ENCODE results near the gene C10orf105.

C10orf105 gene

DNA sequence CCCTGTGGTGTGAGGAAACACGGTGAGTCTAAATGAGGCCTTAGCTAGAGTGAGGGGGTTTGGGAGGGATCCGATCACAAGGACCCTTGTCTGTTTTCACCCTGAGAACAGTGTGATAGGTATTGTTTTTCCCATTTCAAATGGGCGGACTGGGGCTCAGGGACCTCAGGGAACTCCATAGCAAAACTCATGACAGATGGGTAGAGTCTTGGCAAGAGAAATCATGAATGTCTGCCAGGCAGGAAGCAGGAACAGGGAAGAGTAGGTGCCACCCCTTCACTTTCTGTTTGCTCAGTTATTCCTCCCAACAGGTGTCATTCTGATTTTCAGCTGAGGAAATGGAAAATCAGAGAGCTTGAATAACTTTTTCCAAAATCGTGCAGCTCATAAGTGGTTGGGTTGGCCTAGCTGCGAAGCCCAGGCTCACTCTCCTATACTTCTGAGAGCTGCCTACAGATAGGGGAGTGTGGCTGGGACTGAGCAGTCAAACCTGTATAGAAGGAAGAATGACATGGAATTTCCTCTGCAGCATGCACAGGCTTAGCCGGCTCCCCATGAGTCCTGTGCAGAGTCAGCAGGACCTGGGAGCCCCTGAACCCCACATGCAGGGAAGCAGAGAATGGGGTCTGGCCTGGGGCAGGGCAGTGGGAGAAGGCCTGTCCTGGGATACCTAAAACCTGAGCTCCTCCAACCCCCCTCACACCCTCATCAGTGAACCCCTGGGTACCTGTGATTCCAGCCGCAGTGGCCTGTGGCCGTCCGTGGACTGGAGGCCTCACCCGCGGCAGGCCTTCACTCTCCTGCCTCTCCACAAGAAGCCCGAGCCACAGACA is 17.6 kb upstream of the C10orf105 start:
- DNase-seq: no peak

DNA sequence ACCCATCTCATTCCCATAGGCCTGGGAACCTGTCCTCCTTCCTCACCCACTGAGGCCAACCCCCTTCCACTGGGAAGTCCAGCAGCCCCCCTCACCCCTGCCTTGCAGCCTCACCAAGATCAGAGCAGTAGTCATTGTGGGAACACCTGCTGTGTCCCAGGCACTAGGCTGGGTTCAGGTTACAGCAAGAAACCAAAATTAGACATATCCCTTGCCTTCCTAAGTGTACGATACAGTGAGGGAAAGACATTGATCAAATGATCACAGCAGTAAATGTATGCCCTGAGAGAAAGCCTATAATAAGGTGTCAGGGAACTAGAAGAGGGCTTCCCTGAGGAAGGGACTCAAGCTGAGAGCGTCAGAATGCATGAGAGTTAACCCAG is 17.0 kb upstream of the C10orf105 start:
- no peak for DNase-seq

DNA sequence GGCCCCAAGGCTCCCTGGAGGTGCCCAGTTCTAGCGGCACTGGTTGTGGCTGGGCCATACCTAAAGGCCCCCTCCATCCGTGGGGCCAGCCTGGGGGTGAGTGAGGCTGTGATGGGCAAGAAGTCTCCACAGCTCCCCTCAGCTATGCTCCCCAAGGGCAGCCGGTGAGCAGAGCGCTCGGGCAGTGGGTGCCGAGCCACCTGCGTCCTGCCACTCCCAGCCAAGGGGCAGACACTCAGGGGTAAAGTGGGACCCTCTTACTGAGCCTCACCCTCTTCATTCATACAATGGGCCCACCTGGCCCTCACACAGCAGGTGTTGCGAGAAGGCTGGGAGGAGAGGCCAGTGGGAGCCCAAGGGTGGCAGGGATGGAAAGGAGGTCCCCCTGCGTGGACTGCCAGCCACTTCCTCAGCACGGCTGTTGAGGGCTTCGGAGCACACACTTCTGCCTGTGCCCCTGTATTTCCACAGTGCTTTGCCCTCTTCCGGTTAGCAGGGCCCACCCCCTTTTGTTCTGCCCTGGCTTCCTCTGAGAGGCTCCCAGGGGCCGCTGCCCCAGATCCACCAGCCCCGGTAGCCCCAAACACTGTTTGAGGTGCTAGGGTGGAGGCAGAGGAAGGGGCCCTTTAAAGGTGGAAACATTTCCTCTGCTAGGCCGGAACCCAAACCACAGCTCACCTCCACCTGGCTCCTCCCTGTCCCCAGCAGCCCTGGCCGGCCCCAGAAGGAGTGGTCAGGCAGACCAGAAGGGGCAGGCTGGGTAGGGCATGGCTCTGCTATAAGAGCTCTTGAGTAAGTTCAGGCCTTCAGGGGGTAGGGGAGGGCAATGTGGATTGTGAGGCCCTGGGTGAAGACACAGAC is 16.4 kb upstream of the C10orf105 start:
- no peak for DNase-seq

DNA sequence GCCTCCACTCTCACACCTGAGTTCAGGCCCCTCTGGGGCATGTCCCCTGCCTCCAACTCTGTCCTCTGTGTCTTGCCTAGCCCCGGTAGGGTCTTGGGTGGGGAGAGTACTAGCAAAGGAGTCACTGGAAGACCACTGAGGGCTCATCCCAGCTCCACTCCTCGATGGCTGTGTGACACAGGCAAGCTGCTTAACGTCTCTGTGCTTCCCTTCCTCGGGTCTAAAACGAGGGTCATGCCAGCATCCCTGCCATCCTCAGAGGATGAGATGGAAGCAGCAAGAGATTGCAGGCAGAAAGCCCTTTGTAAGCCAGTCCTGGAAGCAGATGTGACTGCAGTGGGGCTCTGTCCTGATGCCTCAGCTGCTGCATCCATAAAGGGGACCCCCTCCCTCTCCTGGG is 15.2 kb upstream of the C10orf105 start:
- no peak for DNase-seq

DNA sequence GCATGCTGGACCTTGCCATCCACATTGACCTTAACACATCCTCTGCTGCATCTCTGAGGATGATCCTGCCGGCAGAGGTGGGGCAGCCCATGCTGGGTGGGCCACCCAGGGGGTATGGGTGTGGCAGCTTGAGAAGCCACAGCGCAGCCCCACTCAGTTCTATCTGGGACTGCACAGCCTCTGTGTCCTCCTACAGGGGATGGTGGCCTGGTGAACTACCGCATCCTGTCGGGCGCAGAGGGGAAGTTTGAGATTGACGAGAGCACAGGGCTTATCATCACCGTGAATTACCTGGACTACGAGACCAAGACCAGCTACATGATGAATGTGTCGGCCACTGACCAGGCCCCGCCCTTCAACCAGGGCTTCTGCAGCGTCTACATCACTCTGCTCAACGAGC is 12.2 kb upstream of the C10orf105 start:
- no peak for DNase-seq

DNA sequence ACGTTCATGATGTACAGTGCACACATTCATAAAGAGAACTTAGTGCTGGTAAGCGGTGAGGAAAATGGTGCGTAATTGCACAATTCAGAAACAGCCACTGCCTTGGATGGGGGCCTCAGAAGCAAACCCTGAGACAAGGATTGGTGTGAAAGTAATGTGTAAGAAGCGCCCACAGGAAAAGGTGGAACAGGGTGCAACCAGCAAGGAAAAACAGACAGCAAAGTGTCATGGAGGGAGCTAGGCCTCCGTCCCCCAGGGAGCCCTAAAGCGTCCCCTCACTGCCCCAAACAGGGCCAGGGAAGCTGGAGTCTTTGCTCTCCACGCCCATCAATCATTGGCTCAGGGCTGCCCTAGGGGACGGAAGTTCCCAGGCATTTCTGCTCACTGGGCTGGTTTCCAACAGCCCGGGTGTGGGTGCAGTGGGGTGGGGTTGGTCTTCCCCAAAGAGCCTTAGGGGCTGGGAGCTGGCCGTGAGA is 9.6 kb upstream of the C10orf105 start:
- DNase-seq: no peak

DNA sequence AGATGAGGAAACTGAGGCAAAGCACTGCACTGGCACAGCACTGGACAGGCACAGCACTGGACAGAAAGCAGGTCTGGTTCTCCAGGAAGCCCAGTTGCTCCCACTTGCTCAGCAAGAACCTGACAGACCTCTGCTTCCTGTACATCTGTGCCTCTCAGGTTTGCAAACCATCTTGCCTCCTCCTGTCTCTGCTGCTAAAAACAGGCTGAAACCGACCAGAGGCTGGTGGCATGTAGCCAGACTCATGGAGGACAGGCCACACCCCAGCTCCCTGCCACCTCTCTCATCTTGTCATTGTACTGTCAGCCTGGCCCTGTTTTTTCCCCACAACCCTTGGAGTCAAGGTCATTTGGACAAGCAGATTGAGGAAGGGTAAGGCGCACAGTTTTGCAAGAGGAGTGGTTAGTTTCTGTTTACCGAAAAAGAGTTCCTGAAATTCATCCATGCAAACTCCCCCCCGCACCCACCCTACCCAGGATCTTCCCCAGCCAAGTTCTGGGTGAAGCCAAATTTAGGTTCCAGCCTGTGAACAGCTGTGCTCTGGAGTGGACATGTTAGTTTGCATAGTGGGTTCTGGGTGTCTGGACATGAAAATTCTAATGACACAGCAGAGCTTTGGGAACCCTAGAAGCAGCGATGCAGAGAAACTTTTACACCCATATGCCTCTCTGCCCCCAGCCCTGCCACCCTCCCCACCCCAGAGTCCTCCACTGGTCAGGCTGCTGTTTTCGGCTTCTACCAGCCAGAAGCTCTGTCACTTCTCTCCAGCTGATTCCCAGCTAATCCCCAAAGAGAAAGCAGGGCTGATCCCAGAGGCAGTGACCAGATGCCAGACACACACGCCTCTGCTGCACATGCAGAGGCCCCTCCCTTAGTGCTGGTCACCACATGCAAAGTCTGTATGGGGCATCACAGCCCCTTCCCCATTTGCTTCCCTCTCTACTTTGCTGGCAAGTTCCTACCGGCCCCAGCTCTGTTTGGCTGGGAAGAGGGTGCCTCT is 8.5 kb upstream of the C10orf105 start:
- no peak for DNase-seq

DNA sequence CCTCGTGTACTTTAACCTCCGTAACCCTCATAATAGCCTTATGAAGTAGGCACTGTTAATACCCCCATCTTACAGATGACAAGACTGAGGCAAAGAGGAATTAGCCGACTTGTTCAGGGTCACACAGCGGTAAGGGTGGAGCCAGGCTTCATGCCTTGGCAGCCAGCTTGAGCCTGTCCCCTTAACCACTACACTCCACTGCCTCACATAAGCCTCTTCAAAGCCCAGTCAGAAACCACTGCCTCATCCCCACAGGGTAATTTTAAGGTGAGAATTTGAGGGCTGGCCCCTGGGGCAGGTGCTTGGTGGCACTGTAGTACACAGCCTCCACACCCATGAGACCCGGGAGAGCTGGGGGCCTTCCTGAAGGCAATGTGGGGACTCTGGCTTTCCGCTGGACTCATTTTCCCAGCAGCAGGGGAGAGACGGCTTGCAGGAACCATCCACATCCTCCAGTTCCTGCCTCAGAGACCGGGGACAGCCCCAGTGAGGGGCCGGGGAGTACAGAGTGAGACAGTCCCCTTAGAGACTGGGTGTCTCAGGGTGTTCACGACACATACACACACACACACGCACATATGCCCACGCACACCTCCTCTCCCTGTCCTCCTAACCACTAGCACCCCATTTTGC is 7.6 kb upstream of the C10orf105 start:
- no peak for DNase-seq

DNA sequence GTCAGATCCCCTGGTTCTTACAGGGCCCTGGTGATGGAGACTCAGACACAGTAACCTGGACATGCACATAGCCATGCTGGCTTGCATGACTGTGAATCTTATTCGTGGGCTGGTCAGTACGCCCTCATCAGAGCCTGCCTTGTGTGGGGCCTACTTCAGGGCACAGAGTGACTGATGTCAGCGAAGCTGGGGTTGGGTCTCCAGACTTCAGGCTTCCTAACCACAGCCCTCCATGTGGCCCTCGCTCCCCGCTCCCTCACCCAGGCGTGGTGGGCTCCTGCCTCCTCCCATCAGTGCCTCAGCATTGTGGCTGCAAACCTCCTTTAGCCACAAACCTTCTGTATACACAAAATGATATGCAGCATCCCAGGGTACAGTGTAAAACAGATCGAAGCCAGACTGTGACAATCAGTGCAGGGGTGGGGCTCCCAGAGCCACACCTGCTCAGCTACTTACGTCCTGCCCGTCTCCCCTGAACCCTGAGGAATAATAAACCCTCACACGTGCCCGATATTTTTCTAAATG is 7.1 kb upstream of the C10orf105 start:
- no peak for DNase-seq

DNA sequence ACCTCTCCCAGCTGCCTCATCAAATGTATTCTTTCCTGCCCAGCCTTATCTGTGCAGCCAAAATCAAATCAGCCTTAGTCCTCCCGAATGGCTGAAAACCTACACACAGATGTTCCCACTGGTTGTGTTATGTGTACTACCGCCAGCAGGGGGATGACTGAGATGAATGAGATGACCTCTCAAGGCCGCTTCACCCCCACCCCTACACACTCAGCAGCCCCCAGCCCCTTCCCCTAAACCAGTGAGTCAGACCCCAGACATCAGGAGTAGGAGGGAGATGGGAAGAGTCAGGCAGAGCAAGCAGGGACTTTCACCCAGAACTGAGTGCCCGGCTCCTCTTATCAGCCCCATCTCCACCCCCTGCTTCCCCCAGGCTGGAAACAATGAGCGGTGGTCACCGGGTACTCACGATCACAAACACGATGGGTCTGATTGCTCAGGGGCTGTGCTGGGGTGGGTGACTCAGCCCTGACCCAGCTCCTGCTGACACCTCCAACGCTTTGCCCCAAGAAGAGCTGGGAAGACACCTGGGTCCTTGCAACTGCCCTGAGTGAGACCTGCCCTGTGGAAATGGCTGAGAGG is 6.5 kb upstream of the C10orf105 start:
- no peak for DNase-seq

DNA sequence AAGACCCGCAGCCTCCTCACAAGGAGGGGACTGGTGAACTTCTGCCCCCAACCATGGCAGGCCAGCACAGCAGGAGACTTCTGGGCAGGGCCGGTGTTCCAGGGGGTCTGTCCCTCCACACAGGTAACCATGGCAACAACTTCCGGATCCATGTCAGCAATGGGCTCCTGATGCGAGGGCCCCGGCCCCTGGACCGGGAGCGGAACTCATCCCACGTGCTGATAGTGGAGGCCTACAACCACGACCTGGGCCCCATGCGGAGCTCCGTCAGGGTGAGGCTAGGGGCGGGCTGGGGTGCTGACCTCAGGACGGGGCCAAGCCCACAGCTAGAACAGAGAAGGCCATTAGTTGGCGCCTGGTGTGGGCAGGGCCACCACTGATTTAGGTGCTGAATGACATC is 5.7 kb upstream of the C10orf105 start:
- DNase-seq: no peak

DNA sequence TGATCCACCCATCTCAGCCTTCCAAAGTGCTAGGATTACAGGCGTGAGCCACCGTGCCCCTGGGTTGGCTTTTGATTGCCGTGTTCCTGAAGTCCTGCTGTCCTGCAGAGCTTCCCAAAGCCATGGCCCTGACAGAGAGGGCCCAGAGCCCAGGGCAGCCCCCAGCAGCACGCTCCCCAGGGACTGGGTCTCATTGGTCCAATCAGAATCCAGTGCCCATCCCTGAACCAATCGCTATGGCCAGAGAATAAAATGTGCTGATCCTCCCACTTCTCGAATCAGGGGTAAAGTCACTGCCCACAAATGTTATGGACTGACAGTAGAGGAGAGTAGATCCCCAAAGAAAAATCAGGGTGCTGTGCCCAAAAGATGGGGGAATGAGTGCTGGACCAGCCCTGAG is 5.0 kb upstream of the C10orf105 start:
- DNase-seq: no peak

DNA sequence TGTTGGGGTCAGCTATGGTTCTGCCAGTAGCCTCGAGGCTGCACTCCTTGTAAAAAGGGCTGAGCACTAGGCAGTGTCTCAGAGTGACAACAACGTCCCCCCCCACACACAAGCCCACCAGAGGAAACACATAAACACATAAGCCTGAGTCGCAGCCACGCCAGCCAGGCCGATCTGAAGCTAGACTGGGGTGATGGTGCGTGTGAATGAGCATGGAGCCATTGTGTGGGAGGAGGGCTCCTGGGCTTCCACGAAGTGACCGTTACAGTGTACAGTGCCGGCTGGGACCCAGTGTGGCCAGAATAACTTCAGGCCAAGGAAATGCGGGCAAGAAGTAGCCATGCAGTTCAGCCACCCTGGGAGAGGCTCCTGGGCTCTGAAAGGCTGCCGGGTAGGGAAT is 3.7 kb upstream of the C10orf105 start:
- DNase-seq: no peak

DNA sequence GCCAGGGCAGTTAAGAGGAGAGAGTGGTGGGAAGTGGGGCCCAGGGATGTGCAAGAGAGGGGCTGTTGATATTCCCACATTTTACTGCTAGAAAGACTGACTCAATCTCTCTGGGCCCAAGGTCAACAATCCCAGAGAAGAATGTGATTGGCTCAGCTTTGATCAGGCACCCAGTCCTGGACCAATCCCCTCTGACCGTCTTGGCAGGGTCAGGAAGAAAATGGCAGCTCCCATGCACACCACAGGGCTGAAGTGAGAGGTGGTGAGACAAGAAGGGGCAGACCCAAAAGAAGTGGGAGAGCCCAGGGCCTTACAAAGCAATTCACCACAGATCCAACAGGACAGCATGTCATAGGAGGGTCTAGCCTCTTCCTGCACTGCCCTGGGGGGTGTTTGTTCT is 3.3 kb upstream of the C10orf105 start:
- DNase-seq: no peak

DNA sequence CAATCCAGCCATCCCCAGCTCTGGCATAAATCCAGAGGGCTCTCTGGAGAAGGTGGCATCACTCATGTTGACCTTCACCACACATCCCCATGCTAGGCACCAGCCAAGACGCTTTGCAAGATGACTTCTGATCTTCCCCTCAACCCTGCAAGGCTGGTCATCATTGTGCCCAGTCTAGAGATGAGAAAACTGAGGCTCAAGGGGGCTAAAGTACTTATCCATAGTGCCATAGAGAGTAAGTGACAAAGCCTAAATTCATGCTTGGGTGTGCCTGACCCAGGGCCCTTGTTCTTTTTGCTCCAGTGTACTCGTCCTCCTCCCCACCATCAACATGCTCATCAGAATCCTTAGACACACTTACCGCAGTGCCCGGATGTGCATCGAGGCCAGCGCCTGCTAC is 1.7 kb upstream of the C10orf105 start:
- DNase-seq: no peak

DNA sequence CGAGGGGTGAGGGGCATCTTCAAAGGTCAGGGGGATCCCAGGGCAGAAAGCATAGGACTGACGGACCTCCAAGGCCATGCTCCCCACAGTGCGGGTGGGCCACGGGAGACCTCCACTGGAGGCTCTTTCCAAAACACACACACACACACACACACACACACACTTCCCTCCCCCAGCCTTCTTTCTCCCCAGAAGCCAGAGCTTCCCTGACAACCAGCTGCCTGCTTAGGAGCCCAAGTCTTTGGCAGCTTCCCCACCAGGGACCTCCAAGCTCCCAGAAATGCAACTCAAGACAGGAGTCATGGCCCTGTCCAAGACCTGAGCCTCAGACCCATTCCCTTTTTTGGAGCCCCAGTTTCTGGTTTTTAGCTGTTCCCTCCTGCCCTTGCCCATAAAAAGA is 710 bp upstream of the C10orf105 start:
- DNase-seq: no peak

DNA sequence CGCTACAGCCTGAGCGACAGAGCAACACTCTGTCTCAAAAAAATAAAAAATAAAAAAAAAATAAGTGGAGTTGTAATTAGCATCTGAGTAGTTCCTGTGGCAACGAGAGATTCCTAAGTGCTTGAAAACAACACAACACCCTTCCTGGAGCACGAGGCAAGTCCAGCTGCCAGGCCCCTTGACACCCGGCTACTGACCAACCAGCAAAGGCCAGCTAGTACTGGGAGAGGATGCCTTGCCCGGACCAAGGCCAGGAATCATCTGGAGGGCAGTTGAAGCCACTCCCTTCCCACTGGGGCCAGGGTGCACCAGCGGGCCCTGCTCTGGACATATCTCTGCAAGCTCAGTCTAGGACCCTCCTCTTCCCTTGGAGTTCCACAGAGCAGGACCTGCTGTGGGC is 536 bp downstream of the C10orf105 start:
- no peak for DNase-seq

DNA sequence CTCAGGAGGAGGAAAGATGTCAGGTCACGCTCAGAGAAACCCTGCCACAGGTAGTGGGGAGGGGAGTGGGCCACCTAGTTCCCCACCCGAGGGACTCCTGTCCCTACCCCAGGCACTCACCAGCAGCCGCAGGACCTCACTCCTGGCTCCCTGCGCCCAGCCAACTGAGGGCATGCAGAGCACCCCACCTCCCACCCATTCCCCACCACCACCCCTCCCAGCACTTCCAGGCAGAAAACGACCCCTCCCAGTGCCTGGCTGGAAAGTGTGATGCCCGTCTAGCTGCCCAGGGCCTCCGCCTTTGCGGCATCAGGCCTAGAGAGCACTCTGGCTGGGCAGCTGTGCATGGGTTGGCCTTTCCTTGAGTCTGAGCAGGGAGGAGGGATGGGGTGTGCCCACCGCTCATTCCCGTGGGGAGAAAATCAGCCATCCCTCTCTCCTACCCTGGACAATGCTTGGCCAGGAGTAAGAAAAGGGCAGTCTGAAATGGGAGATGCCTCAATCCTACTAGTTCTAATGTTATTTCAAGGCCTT is 1.3 kb downstream of the C10orf105 start:
- no peak for DNase-seq

DNA sequence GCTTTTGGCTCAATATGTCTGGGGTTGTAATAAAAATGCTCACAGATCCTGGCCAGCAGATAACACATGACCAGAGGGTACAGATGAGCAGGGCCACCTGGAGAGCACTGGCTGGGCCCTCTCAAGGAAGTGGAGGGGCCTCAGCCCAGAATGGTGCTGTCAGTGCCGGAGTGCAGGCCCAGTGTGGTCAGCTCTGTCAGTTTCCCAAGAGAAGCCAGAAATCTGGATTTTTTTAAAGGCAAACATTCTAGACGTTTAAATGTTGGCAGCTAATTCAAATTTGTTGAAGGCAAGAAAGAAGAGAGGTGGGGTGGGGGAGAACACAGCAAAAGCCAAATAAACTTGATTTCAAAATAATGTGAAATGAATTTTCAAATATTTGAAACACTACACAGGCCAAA is 2.0 kb downstream of the C10orf105 start:
- DNase-seq: no peak

DNA sequence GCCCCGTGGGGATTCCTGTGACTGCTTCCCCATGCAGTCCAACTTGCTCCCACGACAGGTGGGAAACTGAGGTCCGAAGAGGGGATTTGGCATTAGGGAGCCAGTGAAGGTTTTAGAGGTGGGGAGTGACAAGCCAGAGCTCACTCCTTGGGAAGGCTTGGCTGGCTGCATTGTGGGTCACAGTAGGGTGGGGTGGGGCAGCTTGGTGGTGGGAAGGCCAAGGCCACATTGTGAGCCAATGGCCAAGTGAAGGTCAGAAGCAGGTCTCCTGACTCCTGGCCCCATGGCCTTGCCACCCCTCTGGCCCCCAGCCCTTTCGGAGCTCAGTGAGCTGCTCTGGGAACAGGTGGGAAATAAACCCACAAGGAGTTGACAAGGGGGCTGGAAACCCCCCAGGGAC is 2.5 kb downstream of the C10orf105 start:
- no peak for DNase-seq

DNA sequence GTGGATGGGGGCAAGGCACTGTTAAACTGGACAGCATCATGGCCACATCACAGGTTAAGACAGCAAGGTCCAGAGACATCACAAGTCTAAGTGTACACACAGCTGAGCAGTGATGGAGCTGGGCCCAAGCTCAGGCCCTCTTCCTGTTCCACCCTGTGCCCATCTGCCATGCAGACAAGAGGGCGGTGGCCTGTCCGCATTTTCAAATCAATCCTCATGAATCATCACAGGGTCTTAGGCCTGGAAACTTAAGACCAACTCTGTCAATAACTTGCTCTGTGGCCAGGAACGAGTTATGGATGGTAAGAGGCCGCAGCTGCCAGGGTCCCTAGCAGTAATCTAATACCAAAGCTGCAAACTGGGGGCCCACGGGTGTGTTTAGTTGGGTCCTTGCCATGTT is 3.2 kb downstream of the C10orf105 start:
- no peak for DNase-seq

DNA sequence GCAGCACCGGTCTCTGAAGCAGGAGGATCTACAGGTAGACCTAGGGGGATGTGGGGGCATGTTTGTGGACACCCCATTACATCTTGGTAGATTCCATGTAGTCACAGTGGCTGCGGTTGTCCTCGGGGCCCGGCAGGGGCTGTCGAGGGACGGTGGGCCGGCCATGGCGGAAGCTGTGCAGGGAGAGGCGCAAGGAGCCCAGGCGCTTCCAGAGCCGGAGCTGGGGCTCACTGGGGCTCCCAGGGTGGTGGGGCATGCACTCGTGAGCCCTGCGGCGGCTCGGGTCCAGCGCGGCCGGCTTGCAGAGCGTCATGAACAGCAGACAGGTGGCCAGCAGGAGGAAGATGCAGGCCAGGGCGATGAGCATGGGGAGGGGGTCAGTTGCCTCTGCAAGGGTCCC is 3.7 kb downstream of the C10orf105 start:
- no peak for DNase-seq

All from NCI-H1092 (cell line).